Measurements from ENCODE around the gene TSC1.

The TSC1 gene

DNA sequence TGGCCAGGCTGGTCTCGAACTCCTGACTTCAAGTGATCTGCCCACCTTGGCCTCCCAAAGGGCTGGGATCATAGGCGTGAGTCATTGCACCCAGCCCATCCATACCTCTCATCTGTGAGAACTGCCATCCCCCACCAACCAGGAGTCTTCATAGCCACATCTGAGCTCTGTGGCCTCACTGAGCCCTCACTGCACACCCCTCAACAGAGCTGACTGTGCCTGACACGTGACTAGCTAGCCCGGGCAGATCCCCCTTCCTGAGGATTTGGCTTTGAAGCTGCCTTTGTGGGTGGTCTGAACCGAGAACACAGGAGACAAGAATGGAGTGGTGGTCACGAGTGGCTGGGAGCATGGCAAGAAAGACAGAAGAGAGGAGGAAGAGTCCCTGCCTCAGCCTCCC lies 81.9 kb downstream of the TSC1 start:
- TF ChIP-seq ZFX (IDR thresholded peaks at IDR 0.05) (no peak), CTCF (conservative IDR thresholded peaks at IDR 0.05) (no peak)
- no peak overlapping the region for H3K27ac ChIP-seq

- TF ChIP-seq ZFX (IDR thresholded peaks at IDR 0.05), result no peak
- no peak for TF ChIP-seq CTCF (conservative IDR thresholded peaks at IDR 0.05)
- no peak overlapping the region for H3K27ac ChIP-seq
Measured at GRCh38 chr9:132861666-132862065, 82.8 kb downstream of the TSC1 start.

GRCh38 chr9:132858751-132859150 lies 85.7 kb downstream of the TSC1 start:
- TF ChIP-seq CTCF (conservative IDR thresholded peaks at IDR 0.05), result no peak
- no peak for TF ChIP-seq ZFX (IDR thresholded peaks at IDR 0.05)
- no peak overlapping the region for H3K27ac ChIP-seq

- H3K27ac ChIP-seq, result no peak overlapping the region
- TF ChIP-seq ZFX (IDR thresholded peaks at IDR 0.05), result no peak
- TF ChIP-seq CTCF (conservative IDR thresholded peaks at IDR 0.05), result no peak
Measured at GRCh38 chr9:132857616-132858342, 86.6 kb downstream of the TSC1 start.

DNA sequence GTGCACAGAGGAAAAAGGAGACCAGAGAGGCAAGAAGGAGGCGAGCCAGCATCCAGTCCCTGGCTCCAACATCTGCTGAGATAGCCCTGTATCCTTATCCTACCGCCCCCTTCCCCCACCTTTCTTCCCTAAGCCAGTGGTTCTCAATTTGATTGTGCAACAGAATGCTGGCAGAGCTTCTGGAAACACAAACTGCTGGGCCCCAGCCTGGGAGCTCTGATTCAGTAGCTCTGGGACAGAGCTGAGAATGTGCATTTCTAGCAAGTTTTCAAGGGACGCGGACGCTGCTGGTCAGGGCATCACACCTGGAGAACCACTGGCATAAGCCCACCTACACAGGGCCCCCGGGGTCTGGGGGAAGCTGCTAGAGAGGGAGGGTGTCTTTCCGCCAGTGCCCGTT lies 87.4 kb downstream of the TSC1 start:
- TF ChIP-seq CTCF (conservative IDR thresholded peaks at IDR 0.05) (no peak), ZFX (IDR thresholded peaks at IDR 0.05) (no peak)
- no peak overlapping the region for H3K27ac ChIP-seq

DNA sequence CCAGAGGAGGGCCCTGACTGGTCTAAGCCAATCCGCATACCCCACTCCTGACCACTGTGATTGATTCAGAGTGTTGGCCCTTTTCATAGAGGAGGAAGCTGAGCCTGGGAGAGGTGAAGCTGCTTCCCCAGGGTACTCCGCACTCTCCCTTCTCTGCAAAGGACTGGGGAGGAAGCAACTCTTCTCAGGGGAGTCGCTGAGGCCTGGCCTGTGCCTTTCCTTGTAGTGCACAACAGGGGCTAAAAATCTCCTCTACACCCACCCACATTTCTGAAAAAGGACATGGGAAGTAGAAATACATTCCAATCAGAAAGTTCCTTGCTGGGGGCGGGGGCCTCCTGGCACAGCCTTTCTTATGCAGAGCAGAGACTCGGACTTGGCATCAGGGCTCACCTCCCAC lies 88.5 kb downstream of the TSC1 start:
- no peak overlapping the region for H3K27ac ChIP-seq
- TF ChIP-seq CTCF (conservative IDR thresholded peaks at IDR 0.05) (no peak), ZFX (IDR thresholded peaks at IDR 0.05) (no peak)

- no peak overlapping the region for H3K27ac ChIP-seq
- TF ChIP-seq ZFX (IDR thresholded peaks at IDR 0.05) (no peak), CTCF (conservative IDR thresholded peaks at IDR 0.05) (no peak)
Measured at GRCh38 chr9:132854832-132855231, 89.6 kb downstream of the TSC1 start.
